ENCODE data around the gene LAMA5. TPM values are rescaled to one million over a fixed set of nuclear protein-coding genes. Genes with fewer than 3 reads are reported as not detected.

The LAMA5 gene
- total RNA-seq, 4 donors from 2014 or later = 13.0 to 35.8 (median 22.7) TPM

DNA sequence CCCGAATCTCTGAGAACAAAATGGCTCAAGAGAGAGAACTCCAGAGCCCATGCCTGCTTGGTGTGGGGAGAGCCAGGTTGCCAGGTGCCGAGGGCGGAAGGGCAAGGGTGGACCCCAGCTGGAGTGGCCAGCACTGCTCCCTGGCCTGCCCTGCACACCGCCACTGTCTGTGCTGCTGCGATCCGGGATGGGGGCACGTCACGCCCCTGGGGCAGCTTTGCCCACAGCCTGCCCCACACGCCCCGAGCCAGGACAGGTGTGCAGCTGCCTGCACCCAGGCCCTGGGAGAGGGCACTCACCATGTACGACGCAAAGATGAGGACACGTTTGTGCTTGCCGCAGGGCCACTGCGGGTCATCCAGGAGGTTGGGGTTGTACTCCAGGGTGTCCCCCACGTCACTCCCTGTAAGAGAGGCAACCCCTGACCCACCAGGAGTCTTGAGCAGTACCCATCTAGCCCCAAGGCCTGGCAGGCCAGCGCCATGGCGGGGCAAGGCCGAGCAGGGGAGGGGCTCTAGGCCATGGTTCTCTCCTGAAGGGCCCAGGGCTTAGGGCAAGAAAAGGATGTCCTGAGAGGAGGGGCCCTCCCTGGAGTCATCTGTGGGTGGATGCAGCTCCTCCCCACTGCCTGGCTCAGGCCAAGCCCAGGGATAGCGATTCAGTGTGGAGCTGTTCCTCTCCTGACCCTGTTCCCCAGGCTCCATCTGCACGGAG, 25.7 kb upstream of the LAMA5 start:
- Histone ChIP-seq H3K27me3 (no peaks in the 10 kb centered on the region), H3K4me3 (no peak overlapping the region), H3K27ac (no peak overlapping the region), H3K4me1 (peaks cover 10 to 11% of the 10 kb centered on the region in 2 donors), H3K36me3 (peaks cover 0 to 30% of the 10 kb centered on the region in 2 donors), H3K9me3 (no peaks in the 10 kb centered on the region)
- intact Hi-C loops (cut with DNase I; ENCODE audit: low total_unique reads) (no loop called here), in situ Hi-C loops (cut with MboI; ENCODE audit: low sequenced_read_pairs in 4 of 4) (loop anchor here in 2 of 4 donors (25.0 kb wide), 3 partner anchors 105 to 380 kb away; partner anchors contain the start of gene MTG2 (in 1 of the 2))
- ATAC-seq (no peak), DNase-seq (no peak)
- TF ChIP-seq POLR2A (IDR thresholded peaks at IDR 0.05) = no peak
- TF ChIP-seq, protein P1, sequence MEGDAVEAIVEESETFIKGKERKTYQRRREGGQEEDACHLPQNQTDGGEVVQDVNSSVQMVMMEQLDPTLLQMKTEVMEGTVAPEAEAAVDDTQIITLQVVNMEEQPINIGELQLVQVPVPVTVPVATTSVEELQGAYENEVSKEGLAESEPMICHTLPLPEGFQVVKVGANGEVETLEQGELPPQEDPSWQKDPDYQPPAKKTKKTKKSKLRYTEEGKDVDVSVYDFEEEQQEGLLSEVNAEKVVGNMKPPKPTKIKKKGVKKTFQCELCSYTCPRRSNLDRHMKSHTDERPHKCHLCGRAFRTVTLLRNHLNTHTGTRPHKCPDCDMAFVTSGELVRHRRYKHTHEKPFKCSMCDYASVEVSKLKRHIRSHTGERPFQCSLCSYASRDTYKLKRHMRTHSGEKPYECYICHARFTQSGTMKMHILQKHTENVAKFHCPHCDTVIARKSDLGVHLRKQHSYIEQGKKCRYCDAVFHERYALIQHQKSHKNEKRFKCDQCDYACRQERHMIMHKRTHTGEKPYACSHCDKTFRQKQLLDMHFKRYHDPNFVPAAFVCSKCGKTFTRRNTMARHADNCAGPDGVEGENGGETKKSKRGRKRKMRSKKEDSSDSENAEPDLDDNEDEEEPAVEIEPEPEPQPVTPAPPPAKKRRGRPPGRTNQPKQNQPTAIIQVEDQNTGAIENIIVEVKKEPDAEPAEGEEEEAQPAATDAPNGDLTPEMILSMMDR (IDR thresholded peaks at IDR 0.05 in 4 of 5, conservative IDR thresholded peaks at IDR 0.05 in 1 of 5) = no peak

DNA sequence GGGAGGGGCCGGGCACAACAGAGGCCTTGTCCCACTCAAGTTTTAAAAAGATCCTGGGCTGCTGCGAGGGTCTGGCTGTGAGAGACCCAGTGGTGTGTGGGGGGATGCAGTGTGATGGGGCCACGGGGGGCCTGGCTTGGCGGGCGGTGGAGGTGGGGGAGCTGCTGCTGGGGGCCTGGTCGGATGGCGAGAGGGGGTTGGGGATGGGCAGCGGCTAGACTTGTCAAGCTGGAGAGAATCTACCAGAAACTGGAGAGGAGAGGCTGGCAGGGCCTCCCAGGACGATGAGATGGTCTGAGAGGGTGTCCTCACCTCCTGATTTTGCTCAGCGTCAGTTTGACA, 24.9 kb upstream of the LAMA5 start:
- intact Hi-C loops (cut with DNase I; ENCODE audit: low total_unique reads) (no loop called here), in situ Hi-C loops (cut with MboI; ENCODE audit: low sequenced_read_pairs in 4 of 4) (loop anchor here in 2 of 4 donors (25.0 kb wide), 3 partner anchors 105 to 380 kb away; partner anchors contain the start of gene MTG2 (in 1 of the 2))
- H3K9me3 ChIP-seq = no peaks in the 10 kb centered on the region
- H3K27ac ChIP-seq = no peak overlapping the region
- TF ChIP-seq, protein P1 (IDR thresholded peaks at IDR 0.05 in 4 of 5, conservative IDR thresholded peaks at IDR 0.05 in 1 of 5) = no peak
- TF ChIP-seq POLR2A (IDR thresholded peaks at IDR 0.05) = no peak
- peaks cover 15% of the 10 kb centered on the region in 2 donors for H3K4me1 ChIP-seq
- H3K27me3 ChIP-seq = no peaks in the 10 kb centered on the region
- H3K4me3 ChIP-seq = no peak overlapping the region
- ATAC-seq (no peak), DNase-seq (no peak)
- H3K36me3 ChIP-seq = peaks cover 0 to 32% of the 10 kb centered on the region in 2 donors

DNA sequence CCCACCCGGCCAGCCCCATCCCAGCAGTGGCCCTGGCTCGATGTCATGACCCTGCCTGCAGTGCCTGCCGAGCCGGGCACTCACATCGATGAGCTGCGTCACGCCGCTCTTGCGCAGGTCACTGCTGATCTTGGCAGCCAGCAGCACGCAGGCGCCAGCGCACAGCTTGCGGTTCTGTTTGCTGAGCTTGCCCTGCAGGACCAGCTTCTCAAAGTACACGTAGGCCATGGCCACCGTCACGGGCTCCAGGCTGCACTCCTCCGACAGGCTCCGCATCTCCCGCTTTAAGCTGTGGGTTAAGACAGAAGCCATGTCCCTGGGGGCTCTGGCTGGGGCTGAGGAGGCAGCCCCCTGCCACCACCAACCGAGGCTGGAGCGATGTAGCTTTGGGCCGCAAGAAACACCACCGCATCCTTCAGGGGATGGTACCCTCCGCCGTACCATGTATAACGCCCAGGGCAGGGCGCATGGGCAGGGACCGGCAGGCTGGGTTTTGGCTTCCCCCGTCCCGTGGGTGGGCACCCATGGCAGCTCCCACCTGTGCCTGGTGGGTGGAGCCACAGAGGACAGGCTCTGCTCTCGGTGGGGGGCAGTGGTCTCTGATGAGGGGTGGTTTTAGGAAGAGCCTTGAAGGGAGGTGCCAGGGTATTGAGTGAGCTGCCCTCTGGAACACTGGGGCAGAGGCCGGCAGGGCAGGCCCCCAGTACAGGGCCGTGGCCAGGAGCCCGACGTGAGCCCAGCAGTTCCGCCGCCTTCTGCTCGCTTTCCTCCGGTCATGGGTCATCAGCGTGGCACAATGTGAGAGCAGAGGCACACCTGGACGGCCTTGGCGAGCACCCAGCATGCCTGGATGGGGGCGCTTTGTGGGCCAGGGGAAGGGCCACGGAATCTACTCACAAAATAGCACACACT, 24.3 kb upstream of the LAMA5 start:
- no peak overlapping the region for H3K27ac ChIP-seq

DNA sequence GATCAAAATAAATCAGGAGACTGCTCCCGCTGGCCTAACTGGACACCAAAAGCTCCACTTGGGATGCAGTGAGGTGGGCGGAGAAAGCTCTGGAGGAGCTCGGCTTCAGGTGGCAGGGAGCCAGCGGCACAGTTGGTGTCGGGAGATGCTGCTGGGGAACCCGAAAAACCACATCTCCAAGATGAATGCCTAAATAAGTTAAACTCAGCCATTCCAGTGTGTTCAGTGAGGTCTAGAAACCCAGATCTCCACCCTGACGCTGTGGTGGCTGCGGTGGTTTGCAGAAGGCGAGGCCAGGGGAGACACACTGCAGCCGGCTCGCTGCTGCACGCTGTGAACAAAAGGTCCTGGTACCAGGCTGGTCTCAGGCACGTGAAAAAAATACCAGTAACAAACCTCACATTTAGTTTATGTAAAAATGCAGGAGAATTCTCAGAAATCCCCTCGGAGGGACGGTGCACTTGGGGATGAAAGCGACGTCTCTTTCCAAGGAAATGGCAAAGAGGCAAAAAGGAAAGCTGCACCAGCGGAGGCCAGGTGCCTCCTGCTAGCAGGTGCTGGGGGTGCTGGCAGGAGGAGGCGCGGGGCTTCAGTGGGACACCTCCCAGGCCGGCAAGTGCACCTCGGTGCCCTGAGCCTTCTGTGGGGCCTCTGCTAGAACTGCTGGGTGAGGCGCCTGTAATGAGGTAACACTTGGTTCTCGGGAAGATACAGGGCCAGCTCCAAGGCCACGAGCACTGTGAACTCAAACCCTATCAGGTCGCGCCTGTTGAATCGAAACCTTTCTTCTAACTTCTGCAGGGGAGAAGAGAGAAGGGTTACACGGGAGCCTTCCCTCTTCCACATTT, 23.4 kb upstream of the LAMA5 start:
- intact Hi-C loops (cut with DNase I; ENCODE audit: low total_unique reads) (no loop called here), in situ Hi-C loops (cut with MboI; ENCODE audit: low sequenced_read_pairs in 4 of 4) (loop anchor here in 2 of 4 donors (25.0 kb wide), 3 partner anchors 103 to 378 kb away; partner anchors contain the start of gene MTG2 (in 1 of the 2))
- H3K27ac ChIP-seq = no peak overlapping the region
- no peaks in the 10 kb centered on the region for H3K27me3 ChIP-seq
- DNase-seq (no peak), ATAC-seq (no peak)
- H3K4me1 ChIP-seq = peaks cover 18 to 21% of the 10 kb centered on the region in 2 donors
- peaks cover 0 to 32% of the 10 kb centered on the region in 2 donors for H3K36me3 ChIP-seq
- no peak overlapping the region for H3K4me3 ChIP-seq
- TF ChIP-seq POLR2A (IDR thresholded peaks at IDR 0.05) = no peak
- TF ChIP-seq, protein P1 (IDR thresholded peaks at IDR 0.05 in 4 of 5, conservative IDR thresholded peaks at IDR 0.05 in 1 of 5) = no peak
- no peaks in the 10 kb centered on the region for H3K9me3 ChIP-seq

More for the DNA sequence above, 24.3 kb upstream of the LAMA5 start:
- Histone ChIP-seq H3K36me3 (peaks cover 0 to 32% of the 10 kb centered on the region in 2 donors), H3K4me3 (no peak overlapping the region), H3K27me3 (no peaks in the 10 kb centered on the region), H3K4me1 (peaks cover 15% of the 10 kb centered on the region in 2 donors), H3K9me3 (no peaks in the 10 kb centered on the region)
- TF ChIP-seq, protein P1 (IDR thresholded peaks at IDR 0.05 in 4 of 5, conservative IDR thresholded peaks at IDR 0.05 in 1 of 5) = no peak
- ATAC-seq (no peak), DNase-seq (no peak)
- intact Hi-C loops (cut with DNase I; ENCODE audit: low total_unique reads) (no loop called here), in situ Hi-C loops (cut with MboI; ENCODE audit: low sequenced_read_pairs in 4 of 4) (loop anchor here in 2 of 4 donors (25.0 kb wide), 3 partner anchors 104 to 379 kb away; partner anchors contain the start of gene MTG2 (in 1 of the 2))

All from gastrocnemius medialis (tissue), 4 donors.